Adipose tissue (tissue), 3 donors: ENCODE results near the gene CHKB. TPM values are rescaled to one million over a fixed set of nuclear protein-coding genes. Genes with fewer than 3 reads are reported as not detected.
"Not testable (repeated sequence)": the region's sequence is repeated elsewhere in the genome, so short reads cannot be mapped to it uniquely, and the experiment has no call there.

Source experiments
- H3K27ac ChIP-seq: one replicate; pipeline ENCODE4 v1.5.1; 2013; ENCODE audit warnings: low read depth, low read length
- WGBS, 3 donors: extraction: QIAGEN DNeasy Blood & Tissue Kit; methylation state at CpG; one replicate each; pipeline ENCODE4 v1.1.7; 2013; 5-methylcytosine and 5-hydroxymethylcytosine counted together
- polyA plus RNA-seq, 3 donors: library from polyadenylated mRNA; stranded (reverse); fragments of 200-250 nt; gene quantifications; one replicate each; pipeline ENCODE4 v1.2.3, GENCODE V29; 2013
- donor health status: healthy with polysubstance abuse.
- donor health status: Bipolar disorder and iron deficiency.
- donor health status: healthy.

The CHKB gene
- polyA plus RNA-seq, 3 donors = 39.2 to 137 (median 65.2) TPM

DNA sequence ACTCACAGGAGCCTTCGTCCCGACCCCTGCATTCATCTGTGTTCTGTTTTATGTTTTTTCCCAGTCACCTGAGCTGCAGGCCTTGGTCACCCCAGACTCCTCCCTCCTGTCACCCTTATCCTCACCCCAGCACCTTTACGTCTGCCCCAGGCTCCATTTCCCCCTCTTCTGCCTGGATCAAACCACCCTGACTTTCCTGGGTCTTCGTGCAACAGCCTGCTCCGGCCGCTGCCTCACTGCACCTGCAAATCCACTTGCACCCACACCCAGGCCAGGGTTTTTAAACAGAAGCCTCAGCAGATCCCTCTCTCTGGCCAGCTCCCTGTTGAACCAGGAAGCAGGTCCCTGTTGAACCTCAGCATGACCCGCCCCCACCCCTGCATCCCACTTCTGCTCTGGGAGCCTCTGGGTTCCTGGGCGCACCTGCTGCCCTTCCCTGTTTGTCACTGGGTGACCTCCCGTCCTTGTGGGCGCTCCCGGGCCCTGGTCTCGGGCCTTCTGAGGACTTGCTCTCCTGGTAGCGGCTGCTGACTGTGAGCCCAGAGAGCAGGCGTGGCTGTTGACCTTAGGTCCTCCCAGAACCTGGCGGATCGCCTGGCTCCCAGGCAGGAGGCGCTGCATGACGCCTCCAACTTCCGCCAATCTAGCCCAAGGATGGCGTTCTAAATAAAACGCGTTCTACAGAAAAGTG, 30.8 kb upstream of the CHKB start:
- no peak overlapping the region for H3K27ac ChIP-seq
- 58 to 71% (median 61%) methylated on average over 22 of the region's 22 CpGs for WGBS, 3 donors

DNA sequence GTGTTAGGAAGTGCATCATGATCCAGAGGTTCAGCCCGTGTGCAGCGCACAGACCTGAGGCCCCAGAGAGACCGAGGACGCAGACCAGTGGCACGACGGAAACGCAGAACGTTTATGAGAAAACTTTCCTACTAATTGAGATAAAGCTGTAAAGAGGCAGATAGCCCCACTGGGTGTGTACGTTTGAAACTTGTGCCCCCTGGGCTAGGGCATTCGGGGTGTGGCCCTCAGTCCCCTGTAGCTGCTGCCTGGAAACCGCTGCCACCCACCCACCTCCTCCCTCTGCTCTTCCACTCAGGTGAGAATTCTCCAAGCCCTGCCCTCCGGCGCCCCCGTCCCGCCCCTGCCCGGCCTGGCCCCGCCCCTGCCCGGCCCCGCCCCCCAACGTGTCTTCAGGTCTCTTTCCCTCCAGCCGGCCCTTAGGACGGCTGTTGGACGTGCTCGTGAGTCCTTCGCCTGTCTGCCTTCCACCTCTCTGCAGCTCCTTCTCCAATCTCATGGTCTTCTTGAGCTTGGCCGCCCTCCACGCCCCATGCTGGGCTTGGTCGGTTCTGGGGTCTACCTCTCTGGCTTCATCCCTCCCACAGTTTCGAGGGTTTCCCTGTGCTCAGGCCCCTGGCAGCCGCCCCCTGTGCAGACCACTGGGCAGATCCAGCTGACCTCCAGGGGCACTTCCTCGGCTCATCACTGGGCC, 30.0 kb upstream of the CHKB start:
- no peak overlapping the region for H3K27ac ChIP-seq
- WGBS, 3 donors = 33 to 55% (median 35%) methylated on average over 22 to 31 of the region's 31 CpGs

DNA sequence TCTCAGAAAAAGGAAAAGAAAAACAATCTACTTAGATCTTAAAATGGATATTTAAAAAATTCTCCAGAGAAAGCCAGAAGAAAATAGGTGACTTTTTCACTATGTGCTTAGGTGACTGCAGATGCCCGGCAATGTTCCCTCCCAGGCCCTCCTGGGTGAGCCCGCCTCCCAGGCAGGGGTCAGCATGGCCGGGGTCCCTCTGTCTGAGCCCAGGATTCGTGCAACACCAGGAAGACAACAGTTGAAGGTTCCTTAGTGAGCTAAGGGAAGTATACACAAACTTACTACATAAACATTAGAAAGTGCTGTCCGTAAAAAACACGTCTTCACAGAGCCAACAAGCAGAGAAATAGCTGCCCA, 29.5 kb upstream of the CHKB start:
- H3K27ac ChIP-seq = no peak overlapping the region
- WGBS, 3 donors = 45 to 63% (median 63%) methylated on average over 6 of the region's 6 CpGs

DNA sequence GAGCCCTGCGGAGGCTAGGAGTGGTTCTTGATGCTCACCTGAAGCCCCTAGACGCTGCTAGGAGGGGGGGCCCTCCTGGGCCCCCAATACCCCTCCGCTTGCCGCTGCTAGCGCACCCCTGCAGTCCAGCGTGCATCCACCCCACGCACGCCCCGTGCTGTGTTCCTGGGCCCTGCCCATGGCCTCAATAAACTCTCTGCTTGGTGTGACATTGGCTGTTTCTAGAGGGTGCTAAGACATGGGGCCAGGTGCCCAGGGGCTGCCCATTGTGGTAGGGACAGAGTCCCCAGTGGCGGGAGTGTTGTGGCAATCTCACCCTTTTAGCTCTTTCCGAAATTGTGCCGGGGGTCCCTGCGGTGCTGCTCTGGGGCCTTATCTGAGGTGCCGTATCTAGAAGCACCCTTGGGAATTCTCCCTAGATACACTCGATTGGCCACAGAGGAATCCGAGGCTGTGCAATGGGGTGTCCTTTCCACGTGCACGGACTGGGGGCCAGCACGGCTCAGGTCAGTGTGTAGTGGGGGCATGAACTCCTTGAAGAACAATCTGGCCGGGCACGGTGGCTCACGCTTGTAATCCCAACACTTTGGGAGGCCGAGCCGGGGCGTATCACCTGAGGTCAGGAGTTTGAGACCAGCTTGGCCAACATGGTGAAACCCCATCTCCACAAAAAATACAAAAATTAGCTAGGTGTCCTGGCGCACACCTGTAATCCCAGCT, 28.9 kb upstream of the CHKB start:
- 88 to 91% (median 88%) methylated on average over 26 of the region's 26 CpGs for whole genome bisulfite sequencing, 3 donors
- H3K27ac ChIP-seq = no peak overlapping the region

DNA sequence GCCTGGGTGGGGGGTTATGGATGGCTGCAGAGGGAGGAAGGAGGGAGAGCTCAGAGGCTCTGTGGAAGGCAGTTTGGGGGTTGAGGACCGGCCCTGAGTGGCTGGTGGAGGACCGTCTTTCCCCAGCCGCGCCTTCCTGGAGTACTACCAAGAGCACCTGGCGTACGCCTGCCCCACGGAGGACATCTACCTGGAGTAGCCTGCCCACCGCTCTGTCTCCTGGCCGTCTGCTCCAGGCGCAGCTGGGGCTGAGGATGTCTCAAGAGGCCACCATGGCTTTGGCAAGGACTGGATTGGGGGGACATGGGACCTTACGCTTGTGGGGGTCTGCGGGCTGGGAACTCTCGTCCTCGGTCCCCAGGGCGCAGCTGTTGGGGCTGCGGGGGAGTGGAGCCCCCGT, 27.9 kb upstream of the CHKB start:
- no peak overlapping the region for H3K27ac ChIP-seq
- 79 to 94% (median 90%) methylated on average over 13 to 17 of the region's 17 CpGs for WGBS, 3 donors

DNA sequence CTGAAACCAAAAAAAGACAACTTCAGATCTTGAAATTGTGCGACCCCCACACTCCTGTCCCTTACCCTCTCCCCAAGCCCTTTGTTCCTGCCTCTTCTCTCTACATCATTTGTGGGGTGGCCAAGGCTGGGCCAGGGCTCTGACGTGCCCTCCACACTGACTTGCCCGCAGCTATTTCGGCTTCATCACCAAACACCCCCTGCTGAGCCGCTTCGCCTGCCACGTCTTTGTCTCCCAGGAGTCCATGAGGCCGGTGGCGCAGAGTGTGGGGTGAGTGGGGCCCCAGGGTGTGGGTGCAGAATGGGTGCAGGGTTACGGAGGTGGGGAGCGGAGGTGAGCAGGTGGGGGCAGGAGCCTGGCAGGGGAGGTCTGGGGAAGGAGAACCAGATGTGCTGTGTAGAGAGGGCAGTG, 27.4 kb upstream of the CHKB start:
- H3K27ac ChIP-seq = no peak overlapping the region
- 81 to 87% (median 87%) methylated on average over 11 of the region's 11 CpGs for WGBS, 3 donors

DNA sequence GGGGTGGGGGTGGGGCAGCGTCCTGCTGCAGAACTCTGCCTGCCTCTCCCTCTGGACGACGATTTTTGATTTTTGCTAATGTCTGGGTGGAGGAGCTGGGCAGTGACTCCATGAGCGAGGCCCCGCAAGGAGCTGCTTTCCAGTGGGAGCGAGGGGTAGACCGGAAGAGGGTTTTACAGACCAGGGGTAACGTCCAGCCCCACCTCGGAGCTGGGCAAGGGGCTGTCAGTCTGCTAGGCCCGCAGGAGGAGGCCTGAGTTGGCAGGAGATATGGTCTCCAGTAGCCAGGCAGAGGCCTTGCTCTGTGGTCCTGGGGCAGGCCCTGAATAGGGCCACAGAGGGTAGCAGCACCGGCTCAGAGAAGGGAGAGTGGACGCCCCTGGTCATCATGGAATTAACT, 26.9 kb upstream of the CHKB start:
- H3K27ac ChIP-seq = no peak overlapping the region
- WGBS, 3 donors = 80 to 85% (median 80%) methylated on average over 12 of the region's 12 CpGs

DNA sequence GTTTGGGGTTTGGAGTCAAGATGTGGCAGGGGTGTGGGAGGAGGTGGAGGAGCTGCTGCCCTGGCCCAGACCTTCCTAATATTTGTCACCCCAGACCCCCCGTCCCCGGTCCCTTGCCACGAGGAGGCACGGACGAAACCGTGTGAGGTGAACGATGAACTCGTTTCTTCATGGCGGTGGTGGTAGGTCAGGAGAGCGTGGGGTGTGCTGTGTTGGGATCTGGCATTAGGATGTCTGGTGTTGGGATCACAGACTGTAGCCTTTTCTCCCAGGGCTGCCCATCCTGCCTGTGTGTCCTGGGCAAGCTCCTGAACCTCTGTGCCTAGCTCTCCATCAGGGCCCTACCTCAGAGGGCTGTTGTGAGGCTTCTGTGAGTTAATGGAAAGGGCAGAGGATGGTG, 26.3 kb upstream of the CHKB start:
- H3K27ac ChIP-seq = no peak overlapping the region
- WGBS, 3 donors = 89 to 92% (median 90%) methylated on average over 10 of the region's 10 CpGs

DNA sequence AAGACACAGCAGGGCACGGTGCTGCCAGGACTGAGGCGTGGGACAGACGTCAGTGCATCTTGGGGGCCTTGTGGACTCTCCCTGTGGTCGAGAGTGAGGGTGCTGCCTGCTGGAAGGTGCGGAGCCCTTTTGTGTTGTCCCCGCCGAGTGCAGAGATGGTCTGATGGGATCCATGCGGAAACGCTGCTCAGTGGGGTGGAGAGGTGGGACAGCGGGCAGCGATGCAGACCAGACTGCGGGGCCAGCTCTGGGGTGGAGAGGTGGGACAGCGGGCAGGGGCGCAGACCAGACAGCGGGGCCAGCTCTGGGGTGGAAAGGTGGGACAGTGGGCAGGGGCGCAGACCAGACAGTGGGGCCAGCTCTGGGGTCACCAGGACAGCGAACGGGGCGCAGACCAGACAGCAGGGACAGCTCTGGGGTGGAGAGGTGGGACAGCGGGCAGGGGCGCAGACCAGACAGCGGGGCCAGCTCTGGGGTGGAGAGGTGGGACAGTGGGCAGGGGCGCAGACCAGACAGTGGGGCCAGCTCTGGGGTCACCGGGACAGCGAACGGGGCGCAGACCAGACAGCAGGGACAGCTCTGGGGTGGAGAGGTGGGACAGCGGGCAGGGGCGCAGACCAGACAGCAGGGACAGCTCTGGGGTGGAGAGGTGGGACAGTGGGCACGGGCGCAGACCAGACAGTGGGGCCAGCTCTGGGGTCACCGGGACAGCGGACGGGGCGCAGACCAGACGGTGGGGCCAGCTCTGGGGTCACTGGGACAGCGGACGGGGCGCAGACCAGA, 25.6 kb upstream of the CHKB start:
- H3K27ac ChIP-seq = not testable (repeated sequence)
- WGBS, 3 donors = 81 to 88% (median 82%) methylated on average over 33 to 39 of the region's 39 CpGs

DNA sequence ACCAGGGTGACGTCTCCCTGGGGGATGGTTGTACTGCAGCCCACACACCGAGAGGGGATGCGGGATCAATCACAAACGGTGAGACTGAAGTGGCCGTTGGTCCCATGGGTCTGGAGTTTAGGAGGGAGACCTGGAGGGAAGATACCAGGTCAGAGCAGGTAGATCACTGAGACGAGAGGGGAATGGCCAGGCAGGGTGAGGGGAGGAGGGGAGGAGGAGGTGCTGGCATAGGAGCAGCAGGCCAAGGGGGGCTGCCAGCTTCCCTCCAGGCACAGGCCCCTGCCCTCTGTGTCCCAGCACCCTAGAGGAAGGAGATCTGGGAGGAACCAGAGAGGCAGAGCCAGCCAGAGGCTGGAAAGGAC, 25.0 kb upstream of the CHKB start:
- H3K27ac ChIP-seq = no peak overlapping the region

DNA sequence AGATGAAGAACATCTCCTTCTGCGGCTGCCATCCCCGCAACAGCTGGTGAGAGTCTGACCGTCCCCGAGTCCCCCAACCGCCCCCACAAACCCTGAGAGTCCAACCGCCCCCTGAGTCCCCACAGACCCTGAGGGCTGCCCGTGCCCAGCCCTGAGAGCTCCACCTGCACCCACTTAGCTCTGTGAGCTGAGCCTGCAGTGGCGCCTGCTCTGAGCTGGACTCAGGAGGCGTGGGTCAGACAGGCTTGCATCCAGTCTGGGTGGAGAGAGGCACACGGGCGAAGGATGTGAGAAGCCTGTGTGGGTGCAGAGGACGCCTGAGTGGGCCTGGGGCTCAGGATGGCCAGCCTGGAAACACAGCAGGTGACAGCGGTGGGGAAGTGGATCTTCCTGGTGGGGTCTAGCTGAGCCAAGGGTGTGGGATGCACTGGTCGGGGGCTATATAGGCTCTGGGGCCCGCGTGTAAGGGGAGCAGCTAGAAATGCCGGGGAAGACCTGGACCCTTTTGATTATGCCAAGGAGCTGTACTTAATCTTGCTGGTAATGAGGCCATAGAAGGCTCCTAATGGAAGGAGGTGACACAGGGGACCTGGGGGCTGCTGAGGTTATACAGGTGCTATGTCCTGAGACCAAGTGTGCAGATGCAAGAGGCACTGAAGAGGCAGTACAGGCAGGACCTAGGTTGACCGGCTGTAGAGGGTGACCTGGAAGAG, 24.5 kb upstream of the CHKB start:
- WGBS, 3 donors = 75 to 93% (median 75%) methylated on average over 17 to 18 of the region's 18 CpGs
- no peak overlapping the region for H3K27ac ChIP-seq

More for the DNA sequence above, 25.0 kb upstream of the CHKB start:
- WGBS, 3 donors = 62 to 77% (median 67%) methylated on average over 6 of the region's 6 CpGs

DNA sequence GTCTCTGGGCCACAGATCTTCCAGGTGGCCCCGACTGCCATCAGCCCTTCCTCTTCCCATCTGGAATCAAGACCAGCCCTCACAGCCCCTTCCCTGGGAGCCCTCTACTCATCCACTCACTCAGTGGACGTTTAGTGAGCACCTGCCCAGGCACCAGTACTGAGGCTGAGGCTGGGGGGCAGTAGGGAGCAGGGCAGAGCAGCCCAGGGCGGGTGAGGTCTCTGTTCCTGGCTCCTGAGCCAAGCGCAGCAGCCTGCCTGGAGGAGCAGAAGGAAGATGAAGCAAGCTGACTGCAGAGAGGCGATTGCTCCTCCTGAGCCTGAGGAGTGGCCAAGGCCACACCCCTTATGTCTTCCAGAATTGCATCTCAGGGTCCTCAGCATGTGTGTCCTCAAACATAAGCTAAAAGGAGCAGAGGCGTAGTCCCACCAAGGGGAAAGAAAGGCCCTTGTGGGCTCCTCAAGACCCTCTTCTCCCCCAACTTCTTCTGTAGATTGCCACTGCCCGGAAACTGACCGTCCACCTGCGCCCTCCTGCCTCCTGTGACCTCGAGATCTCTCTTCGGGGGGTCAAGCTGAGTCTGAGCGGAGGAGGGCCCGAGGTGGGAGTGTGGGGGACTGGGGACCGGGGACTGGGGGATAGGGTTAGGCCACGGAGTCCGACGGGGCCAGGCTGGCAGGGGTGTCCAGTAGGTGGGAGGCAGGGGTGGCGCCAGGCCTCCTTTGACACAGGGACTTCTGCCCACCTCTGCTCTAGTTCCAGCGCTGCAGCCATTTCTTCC, 23.7 kb upstream of the CHKB start:
- H3K27ac ChIP-seq = no peak overlapping the region
- WGBS, 3 donors = 74 to 80% (median 75%) methylated on average over 18 to 19 of the region's 19 CpGs

DNA sequence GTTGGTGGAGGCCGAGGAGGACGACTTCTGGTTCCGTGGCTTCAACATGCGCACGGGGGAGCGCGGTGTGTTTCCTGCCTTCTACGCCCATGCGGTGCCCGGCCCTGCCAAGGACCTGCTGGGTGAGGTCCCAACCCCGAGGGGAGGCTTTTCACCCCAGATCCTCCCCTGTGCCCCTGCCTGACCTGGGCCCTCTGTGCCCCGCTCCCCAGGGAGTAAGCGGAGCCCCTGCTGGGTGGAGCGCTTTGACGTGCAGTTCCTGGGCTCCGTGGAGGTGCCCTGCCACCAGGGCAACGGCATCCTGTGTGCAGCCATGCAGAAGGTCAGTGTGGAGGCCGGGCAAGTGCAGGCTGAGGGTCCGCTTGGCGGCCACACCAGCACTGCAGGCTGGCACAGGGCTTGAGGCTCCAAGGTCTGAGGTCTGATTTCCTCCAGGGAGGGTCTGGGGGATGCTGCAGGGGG, 23.0 kb upstream of the CHKB start:
- 83 to 86% (median 84%) methylated on average over 20 of the region's 20 CpGs for WGBS, 3 donors
- no peak overlapping the region for H3K27ac ChIP-seq

DNA sequence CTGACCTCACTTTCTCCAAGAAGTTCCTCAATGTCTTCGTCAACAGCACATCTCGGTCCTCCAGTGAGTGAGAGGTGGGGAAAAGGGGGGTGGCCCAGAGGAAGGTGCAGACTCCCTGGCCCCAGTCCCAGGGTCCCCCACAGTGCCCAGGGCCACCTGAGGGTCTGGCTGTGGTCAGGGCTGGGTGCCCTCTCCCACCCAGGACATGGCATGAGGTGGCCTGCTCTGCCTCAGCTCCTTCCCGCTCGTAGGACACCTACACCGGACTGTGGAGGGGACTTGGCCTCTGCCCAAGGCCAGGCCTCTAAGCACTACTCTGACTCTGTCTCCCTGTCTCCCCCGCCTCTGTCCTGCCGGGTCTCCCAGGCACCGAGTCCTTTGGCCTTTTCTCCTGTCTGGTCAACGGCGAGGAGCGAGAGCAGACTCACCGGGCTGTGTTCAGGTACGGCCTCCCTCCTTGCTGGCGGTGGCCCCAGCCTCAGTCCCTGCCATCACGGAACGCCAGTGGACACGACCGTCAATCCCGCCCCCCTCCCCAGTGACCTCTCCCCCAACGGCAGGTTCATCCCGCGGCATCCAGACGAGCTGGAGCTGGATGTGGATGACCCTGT, 22.5 kb upstream of the CHKB start:
- 81 to 86% (median 84%) methylated on average over 22 to 23 of the region's 23 CpGs for WGBS, 3 donors
- H3K27ac ChIP-seq = no peak overlapping the region

DNA sequence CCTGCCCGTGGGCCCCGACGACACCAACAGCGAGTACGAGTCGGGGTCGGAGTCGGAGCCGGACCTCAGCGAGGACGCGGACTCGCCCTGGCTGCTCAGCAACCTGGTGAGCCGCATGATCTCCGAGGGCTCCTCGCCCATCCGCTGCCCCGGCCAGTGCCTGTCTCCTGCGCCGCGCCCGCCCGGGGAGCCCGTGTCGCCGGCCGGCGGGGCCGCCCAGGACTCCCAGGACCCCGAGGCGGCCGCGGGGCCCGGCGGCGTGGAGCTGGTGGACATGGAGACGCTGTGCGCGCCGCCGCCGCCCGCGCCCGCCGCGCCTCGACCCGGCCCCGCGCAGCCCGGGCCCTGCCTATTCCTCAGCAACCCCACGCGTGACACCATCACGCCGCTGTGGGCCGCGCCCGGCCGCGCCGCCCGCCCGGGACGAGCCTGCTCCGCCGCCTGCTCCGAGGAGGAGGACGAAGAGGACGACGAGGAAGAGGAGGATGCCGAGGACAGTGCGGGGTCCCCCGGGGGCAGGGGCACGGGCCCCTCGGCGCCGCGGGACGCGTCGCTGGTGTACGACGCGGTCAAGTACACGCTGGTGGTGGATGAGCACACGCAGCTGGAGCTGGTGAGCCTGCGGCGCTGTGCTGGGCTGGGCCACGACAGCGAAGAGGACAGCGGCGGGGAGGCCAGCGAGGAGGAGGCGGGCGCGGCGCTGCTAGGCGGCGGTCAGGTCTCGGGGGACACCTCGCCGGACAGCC, 21.8 kb upstream of the CHKB start:
- H3K27ac ChIP-seq = no peak overlapping the region
- WGBS, 3 donors = 51 to 62% (median 55%) methylated on average over 68 to 103 of the region's 103 CpGs

DNA sequence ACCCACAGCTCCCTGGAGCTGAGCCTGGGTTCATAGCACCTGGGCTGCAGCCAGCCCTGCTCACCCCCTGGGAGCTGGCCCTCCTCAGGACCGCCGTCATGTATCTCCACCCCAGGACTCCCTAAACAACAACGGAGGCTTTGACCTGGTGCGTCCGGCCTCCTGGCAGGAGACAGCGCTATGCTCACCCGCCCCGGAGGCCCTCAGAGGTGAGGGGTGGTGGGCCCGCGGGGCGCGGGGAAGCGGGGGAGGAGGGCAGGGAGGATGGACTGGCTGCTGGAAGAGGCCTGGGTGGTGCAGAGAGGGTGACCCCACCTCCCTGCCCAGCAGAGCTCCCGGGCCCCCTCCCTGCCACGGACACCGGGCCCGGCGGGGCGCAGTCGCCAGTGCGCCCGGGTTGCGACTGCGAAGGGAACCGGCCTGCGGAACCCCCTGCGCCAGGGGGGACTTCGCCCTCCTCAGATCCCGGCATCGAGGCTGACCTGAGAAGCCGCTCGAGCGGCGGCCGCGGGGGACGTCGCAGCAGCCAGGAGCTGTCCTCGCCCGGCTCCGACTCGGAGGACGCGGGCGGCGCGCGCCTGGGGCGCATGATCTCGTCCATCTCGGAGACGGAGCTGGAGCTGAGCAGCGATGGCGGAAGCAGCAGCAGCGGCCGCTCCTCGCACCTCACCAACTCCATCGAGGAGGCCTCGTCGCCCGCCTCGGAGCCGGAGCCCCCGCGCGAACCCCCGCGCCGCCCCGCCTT, 21.0 kb upstream of the CHKB start:
- H3K27ac ChIP-seq = no peak overlapping the region
- WGBS, 3 donors = 20 to 32% (median 26%) methylated on average over 40 to 70 of the region's 70 CpGs
